Activated CD8-positive, alpha-beta memory T cell treated with anti-CD3 and anti-CD28 coated beads for 1 hour (primary cell): ENCODE measurements around the gene TJP1.
"Not testable (repeated sequence)": the region's sequence is repeated elsewhere in the genome, so short reads cannot be mapped to it uniquely, and the experiment has no call there.

ENCODE experiments used
- DNase-seq, 2 donors: peaks; one replicate each; pipeline ENCODE4 v3.0.0-alpha.2; 2020; ENCODE audit warnings: low read depth in 1 of 2; ENCODE audit errors: extremely low read depth in 1 of 2

The TJP1 gene

GRCh38 chr15:29756358-29757267 is 65.7 kb downstream of the TJP1 start:
- DNase-seq = no peak

GRCh38 chr15:29754009-29754408 is 68.3 kb downstream of the TJP1 start:
- DNase-seq = not testable (repeated sequence)

- DNase-seq = no peak
These were observed 68.8 kb downstream of the TJP1 start for GRCh38 chr15:29753506-29753905.

GRCh38 chr15:29750754-29751153 is 71.5 kb downstream of the TJP1 start:
- DNase-seq = no peak

- no peak for DNase-seq
These were observed 72.7 kb downstream of the TJP1 start for GRCh38 chr15:29749365-29750086.

GRCh38 chr15:29747837-29748417 is 74.3 kb downstream of the TJP1 start:
- no peak for DNase-seq

- no peak for DNase-seq
These were observed 78.8 kb downstream of the TJP1 start for GRCh38 chr15:29743475-29743874.

GRCh38 chr15:29740692-29741311 is 81.5 kb downstream of the TJP1 start:
- DNase-seq = no peak

- no peak for DNase-seq
These were observed 85.6 kb downstream of the TJP1 start for GRCh38 chr15:29736744-29737020.

GRCh38 chr15:29736012-29736743 is 86.1 kb downstream of the TJP1 start:
- DNase-seq = no peak

GRCh38 chr15:29734917-29735572 is 87.2 kb downstream of the TJP1 start:
- DNase-seq = no peak

GRCh38 chr15:29731865-29732264 is 90.4 kb downstream of the TJP1 start:
- no peak for DNase-seq

GRCh38 chr15:29730471-29730870 is 91.8 kb downstream of the TJP1 start:
- DNase-seq = not testable (repeated sequence)

- DNase-seq = no peak
These were observed 93.8 kb downstream of the TJP1 start for GRCh38 chr15:29728418-29728817.

- DNase-seq = no peak
These were observed 94.4 kb downstream of the TJP1 start for GRCh38 chr15:29727871-29728270.

GRCh38 chr15:29726553-29726952 is 95.7 kb downstream of the TJP1 start:
- DNase-seq = no peak

- no peak for DNase-seq
These were observed 98.2 kb downstream of the TJP1 start for GRCh38 chr15:29724026-29724425.

GRCh38 chr15:29713784-29714183 is 108.5 kb downstream of the TJP1 start:
- DNase-seq = no peak

GRCh38 chr15:29712149-29712885 is 110.0 kb downstream of the TJP1 start:
- no peak for DNase-seq

- no peak for DNase-seq
These were observed 110.7 kb downstream of the TJP1 start for GRCh38 chr15:29711531-29711930.
